Measurements from ENCODE around the gene TNIK. TPM values are rescaled to one million over a fixed set of nuclear protein-coding genes. Genes with fewer than 3 reads are reported as not detected.

Gene TNIK
- total RNA-seq, 2 donors from 2014 or later: 96.4 to 98.9 TPM

DNA sequence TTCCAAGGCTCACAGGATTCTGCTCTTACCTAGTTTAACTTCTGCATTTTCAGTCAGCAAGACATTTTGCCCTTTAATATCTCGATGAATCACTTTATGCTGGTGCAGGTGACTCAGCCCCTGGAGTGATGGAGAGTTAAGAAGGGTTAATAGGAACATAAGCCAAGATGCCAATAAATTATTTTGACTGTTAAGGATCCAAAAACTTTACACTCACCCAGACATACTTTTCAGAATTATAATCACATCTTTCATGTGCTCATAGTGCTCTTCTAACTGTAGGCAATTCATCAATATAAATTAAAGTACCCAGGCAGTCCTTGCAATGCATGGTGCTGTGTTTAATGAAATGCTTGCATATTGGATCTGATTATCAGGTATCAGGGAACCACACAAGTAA lies 269.5 kb downstream of the TNIK start:
- DNase-seq: no peak
- peaks cover 21% of the 10 kb centered on the region for H3K4me1 Mint-ChIP-seq
- no peak overlapping the region for H3K4me3 Mint-ChIP-seq
- H3K36me3 Mint-ChIP-seq (ENCODE audit: low read depth): peaks cover 10% of the 10 kb centered on the region
- no peaks in the 10 kb centered on the region for H3K9me3 ChIP-seq (ENCODE audit: control insufficient read depth, low read length, poor library complexity, severe bottlenecking)
- H3K27ac Mint-ChIP-seq: no peak overlapping the region
- no peak for ATAC-seq
- H3K27me3 Mint-ChIP-seq: no peaks in the 10 kb centered on the region

DNA sequence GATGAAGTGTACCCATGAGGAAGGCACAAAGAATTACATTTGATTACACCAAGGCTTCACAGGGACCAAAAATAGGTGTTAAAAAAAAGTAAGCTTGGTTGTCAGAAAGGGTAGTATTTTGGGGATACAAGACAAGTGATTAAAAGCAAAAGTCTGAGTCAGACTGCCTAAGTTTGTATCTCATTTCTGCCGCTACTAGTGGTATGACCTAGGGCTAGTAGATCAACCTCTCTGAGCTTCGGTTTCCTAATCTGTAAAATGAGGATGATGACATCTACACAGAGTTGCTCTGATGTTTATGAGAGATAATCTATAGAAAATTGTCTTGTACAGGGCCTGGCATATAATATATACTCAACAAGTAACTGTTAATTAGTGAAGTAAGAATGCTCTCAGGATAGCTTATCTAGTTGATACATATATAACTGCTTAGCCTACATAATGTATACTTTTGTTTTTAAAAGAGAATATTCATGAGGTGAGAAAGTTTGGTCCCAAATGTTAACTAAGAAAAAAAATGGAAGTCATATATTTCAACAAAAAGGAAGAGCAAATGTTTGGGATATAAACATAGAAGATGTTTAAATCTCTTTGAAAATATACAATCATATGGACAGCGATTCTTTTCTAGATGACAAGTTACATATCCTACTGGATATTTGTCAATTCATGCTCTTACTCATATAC lies 270.7 kb downstream of the TNIK start:
- peaks cover 25% of the 10 kb centered on the region for H3K4me1 Mint-ChIP-seq
- H3K9me3 ChIP-seq (ENCODE audit: control insufficient read depth, low read length, poor library complexity, severe bottlenecking): no peaks in the 10 kb centered on the region
- H3K36me3 Mint-ChIP-seq (ENCODE audit: low read depth): peaks cover 10% of the 10 kb centered on the region
- no peak for ATAC-seq
- H3K27me3 Mint-ChIP-seq: no peaks in the 10 kb centered on the region
- no peak overlapping the region for H3K4me3 Mint-ChIP-seq
- no peak for DNase-seq
- H3K27ac Mint-ChIP-seq: no peak overlapping the region

DNA sequence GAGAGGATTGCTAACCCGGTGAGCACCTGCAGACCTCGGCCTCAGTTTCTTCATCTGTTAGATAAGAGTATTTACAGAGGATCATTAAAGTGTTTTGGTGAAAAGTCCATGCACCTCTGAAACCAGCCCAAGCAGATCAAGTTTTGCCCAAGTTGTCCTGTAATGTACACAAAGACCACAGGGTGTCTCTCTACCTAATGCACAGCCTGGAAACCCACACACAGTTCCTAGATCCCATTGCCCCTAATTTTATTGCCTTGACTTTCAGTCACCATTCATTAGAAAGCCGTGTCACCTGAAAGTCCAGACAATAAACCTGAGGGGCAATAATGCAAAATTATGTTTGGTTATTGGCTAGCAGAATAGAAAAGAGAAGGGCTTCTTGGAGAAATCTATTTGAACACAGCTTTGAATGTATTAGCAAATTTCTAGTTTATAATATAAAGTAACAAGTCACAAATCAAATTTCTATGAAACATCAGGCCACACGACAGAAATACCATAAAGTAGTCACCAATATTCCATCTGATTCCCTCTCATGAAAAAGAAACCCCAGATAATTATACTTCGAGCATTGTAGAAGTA lies 272.4 kb downstream of the TNIK start:
- ATAC-seq (peak; percentile 66), DNase-seq (no peak)
- peaks cover 9% of the 10 kb centered on the region for H3K36me3 Mint-ChIP-seq (ENCODE audit: low read depth)
- H3K4me3 Mint-ChIP-seq: no peak overlapping the region
- H3K27ac Mint-ChIP-seq: peak overlapping the region; percentile 60
- peaks cover 27% of the 10 kb centered on the region for H3K4me1 Mint-ChIP-seq
- no peaks in the 10 kb centered on the region for H3K27me3 Mint-ChIP-seq
- no peaks in the 10 kb centered on the region for H3K9me3 ChIP-seq (ENCODE audit: control insufficient read depth, low read length, poor library complexity, severe bottlenecking)

DNA sequence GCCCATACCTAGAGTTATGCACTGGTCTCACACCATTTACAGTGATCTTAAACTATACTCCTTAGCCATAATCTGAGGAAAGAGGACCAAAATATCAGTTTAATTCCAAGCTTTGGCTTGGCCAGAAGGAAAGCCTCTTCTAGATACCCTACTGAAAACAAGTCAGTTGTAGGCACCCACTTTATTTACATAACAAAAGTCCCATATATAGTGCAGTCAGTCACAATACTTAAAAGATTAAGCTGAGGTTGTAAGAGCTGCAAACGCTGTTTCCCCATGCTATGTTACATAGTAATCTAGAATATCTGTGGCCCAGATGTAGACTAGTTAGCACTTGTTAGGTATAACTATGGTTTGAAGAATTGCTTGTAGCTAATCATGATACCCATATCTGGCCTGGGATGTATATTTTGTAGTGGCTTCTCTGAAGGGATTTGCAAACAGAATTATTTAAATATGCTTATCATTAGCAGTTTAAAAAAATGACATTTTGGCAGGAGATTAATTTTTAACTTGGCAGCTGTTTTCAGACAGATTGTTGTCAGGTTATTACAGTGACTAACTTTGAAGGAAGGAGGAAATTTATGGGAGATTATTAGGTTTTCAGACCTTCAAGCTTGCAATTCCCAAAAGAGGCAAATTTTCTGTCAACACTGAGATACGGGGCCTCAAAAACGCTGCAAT lies 273.2 kb downstream of the TNIK start:
- Mint-ChIP-seq H3K27me3 (no peaks in the 10 kb centered on the region), H3K4me3 (no peak overlapping the region), H3K27ac (peak overlapping the region; percentile 56), H3K4me1 (peaks cover 32% of the 10 kb centered on the region), H3K36me3 (ENCODE audit: low read depth) (peaks cover 13% of the 10 kb centered on the region)
- DNase-seq: no peak
- H3K9me3 ChIP-seq (ENCODE audit: control insufficient read depth, low read length, poor library complexity, severe bottlenecking): no peaks in the 10 kb centered on the region
- ATAC-seq: no peak

DNA sequence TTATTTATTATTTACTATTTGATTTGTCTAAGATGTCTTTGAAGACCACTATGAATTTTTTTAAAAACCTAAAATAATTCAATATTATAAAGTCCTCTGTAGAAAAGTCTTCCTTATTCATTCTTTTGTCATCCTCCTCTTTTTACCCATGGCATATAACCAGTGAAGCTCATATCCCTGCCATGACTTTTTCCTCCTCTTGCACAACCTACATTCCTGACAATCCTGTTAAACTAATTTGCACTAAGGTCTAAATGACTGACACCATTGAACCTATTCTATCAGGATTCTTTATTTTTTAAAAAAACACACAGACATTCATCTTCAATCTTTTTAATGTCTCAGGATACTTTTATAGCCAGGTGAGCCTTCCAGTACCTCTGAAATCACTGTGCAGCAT lies 273.8 kb downstream of the TNIK start:
- Mint-ChIP-seq H3K4me1 (peaks cover 34% of the 10 kb centered on the region), H3K4me3 (no peak overlapping the region), H3K27me3 (no peaks in the 10 kb centered on the region), H3K27ac (peak overlapping the region; percentile 56), H3K36me3 (ENCODE audit: low read depth) (peaks cover 13% of the 10 kb centered on the region)
- no peak for ATAC-seq
- DNase-seq: no peak
- no peaks in the 10 kb centered on the region for H3K9me3 ChIP-seq (ENCODE audit: control insufficient read depth, low read length, poor library complexity, severe bottlenecking)

DNA sequence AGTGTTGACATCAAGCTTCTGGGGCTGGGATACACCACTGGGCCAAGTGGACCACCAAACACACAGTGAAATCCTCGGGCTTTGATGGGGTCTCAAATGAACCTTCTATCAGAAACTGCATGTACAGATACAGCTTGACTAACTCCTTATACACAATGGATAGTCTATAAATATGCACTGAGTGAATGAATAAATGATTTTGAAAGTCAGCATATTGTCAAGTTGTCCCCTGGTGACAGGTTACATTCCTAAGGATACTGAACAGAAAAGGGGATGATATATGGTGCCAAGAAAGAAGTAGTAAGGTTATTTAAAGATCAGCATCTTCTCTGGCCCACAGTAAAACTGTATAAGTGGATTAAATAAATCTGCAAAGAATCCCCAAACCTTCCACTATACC lies 274.2 kb downstream of the TNIK start:
- Mint-ChIP-seq H3K4me1 (peaks cover 34% of the 10 kb centered on the region), H3K4me3 (no peak overlapping the region), H3K36me3 (ENCODE audit: low read depth) (peaks cover 13% of the 10 kb centered on the region), H3K27me3 (no peaks in the 10 kb centered on the region), H3K27ac (peak overlapping the region; percentile 56)
- DNase-seq (no peak), ATAC-seq (no peak)
- no peaks in the 10 kb centered on the region for H3K9me3 ChIP-seq (ENCODE audit: control insufficient read depth, low read length, poor library complexity, severe bottlenecking)

DNA sequence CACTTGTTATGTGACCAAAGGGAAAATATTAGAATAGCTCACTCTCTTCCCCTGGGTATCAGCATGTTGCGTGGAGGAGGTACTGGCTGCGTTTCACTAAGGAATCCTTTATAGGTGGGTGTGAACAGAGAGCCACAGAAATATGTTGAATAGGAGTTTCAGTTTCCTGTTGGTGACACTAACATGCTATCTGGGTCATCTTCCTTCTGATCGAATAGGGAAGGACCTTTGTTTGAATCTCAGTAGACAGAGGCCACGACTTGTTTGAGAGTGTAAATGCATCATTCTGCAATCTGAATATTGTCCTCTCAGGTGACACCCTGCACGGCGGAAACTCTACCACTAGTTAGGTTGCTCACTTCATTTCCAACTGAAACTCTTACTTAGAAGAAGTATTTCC lies 275.8 kb downstream of the TNIK start:
- peak; percentile 46 for ATAC-seq

DNA sequence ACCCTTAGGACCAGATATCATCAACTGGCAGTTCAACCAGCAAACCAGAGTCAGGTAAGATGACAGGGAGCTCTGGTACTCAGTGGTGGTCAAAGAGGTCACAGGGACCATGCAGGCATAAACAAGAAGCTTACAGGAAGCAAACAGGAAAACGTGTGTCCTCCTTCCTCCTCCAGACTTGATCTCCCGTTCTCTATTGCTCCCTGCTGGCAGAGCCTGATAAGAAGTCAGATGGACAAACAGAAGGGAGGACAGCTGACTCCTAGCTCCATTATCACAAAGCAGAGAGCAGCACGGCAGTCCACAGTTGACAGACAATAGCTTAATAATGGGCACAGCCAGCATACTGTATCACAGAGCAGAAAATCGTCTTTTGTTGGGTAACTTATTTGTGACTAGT lies 277.2 kb downstream of the TNIK start:
- no peaks in the 10 kb centered on the region for H3K9me3 ChIP-seq (ENCODE audit: control insufficient read depth, low read length, poor library complexity, severe bottlenecking)
- Mint-ChIP-seq H3K4me3 (no peak overlapping the region), H3K36me3 (ENCODE audit: low read depth) (peaks cover 11% of the 10 kb centered on the region), H3K27ac (peak overlapping the region; percentile 57), H3K4me1 (peaks cover 32% of the 10 kb centered on the region), H3K27me3 (no peaks in the 10 kb centered on the region)
- DNase-seq (no peak), ATAC-seq (no peak)

More for the DNA sequence above, 275.8 kb downstream of the TNIK start:
- Mint-ChIP-seq H3K27me3 (no peaks in the 10 kb centered on the region), H3K27ac (peak overlapping the region; percentile 79), H3K4me1 (peaks cover 36% of the 10 kb centered on the region), H3K36me3 (ENCODE audit: low read depth) (peaks cover 13% of the 10 kb centered on the region), H3K4me3 (peak overlapping the region; percentile 56)
- H3K9me3 ChIP-seq (ENCODE audit: control insufficient read depth, low read length, poor library complexity, severe bottlenecking): no peaks in the 10 kb centered on the region
- no peak for DNase-seq

DNA sequence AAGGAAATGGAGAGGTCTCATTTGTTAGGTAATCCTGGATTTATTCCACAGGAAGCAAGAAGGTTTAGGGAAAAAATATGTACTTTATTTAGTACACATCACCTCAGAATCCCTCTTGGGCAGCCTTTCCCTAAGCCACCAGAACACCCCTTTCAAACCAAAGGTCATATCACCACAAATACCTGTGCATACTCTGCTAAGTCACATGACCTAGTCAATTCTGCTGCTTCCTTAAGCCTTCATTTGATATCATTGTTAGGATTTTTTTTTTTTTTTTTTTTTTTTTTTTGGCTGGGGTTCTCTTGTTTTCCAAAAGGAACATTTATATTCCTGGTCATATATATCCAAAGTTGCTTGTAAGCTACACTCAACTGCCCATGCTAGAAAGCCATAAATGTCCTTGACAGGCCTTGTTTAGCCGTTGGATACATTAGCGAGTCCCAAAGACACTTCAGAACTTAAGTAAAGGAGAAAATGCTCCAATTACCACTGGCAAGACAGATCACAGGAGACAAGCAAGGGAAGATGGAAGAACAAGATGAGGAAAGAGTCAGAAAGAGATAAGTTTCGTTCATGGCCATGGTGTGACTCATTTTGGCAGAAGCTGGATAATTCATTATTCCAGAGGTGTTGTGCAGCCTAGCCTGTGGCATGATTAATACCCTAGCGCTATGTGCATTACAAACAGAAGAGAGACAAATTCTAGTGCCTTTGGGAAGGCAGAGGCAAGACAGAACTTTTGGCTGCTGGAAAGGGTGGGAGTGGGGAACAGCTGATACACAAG lies 278.1 kb downstream of the TNIK start:
- peaks cover 16% of the 10 kb centered on the region for H3K36me3 Mint-ChIP-seq (ENCODE audit: low read depth)
- H3K9me3 ChIP-seq (ENCODE audit: control insufficient read depth, low read length, poor library complexity, severe bottlenecking): no peaks in the 10 kb centered on the region
- H3K27me3 Mint-ChIP-seq: no peaks in the 10 kb centered on the region
- H3K4me1 Mint-ChIP-seq: peaks cover 38% of the 10 kb centered on the region
- no peak overlapping the region for H3K4me3 Mint-ChIP-seq
- ATAC-seq (no peak), DNase-seq (no peak)
- peak overlapping the region; percentile 57 for H3K27ac Mint-ChIP-seq

DNA sequence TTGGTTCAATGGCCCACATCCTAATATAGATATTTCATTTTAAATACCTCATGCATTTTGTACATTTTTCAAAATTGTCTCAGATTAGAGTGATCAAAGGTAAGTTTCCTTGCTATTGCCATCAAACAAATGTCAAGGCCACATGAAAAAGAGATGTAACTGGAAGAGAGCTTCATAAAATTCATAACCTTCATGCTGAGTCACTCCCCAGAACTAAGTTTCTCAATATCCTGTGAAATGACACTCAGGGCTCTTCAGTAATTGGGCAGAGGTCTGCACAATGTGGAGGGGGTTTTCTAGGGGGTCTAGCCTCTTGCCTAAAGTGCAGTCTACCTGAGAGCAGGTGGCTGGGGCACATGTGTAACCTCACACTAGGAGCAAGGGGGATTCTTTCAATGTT lies 281.5 kb downstream of the TNIK start:
- Mint-ChIP-seq H3K4me3 (no peak overlapping the region), H3K4me1 (peaks cover 22% of the 10 kb centered on the region), H3K27ac (peak overlapping the region; percentile 51), H3K36me3 (ENCODE audit: low read depth) (peaks cover 17% of the 10 kb centered on the region), H3K27me3 (no peaks in the 10 kb centered on the region)
- no peak for ATAC-seq
- no peaks in the 10 kb centered on the region for H3K9me3 ChIP-seq (ENCODE audit: control insufficient read depth, low read length, poor library complexity, severe bottlenecking)
- DNase-seq: no peak

DNA sequence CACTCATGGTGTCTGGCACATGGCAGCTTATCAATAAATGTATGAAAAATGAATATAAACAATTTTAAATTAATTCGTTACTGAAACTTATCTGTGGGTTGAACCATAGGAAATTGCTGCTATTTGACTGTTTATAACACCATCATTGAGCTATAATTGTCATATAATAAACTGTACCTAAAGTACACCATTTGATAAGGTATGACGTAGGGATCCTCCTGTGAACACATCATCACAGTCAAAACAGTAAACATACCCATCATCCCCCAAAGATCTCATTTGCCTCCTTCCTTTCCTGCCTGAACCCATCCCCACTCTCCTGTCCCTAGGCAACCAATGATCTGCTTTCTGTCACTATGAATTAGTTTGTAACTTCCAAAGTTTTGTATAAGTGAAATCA lies 282.7 kb downstream of the TNIK start:
- ATAC-seq (no peak), DNase-seq (no peak)
- H3K36me3 Mint-ChIP-seq (ENCODE audit: low read depth): peaks cover 11% of the 10 kb centered on the region
- H3K9me3 ChIP-seq (ENCODE audit: control insufficient read depth, low read length, poor library complexity, severe bottlenecking): no peaks in the 10 kb centered on the region
- H3K4me3 Mint-ChIP-seq: no peak overlapping the region
- H3K4me1 Mint-ChIP-seq: peaks cover 15% of the 10 kb centered on the region
- no peaks in the 10 kb centered on the region for H3K27me3 Mint-ChIP-seq
- H3K27ac Mint-ChIP-seq: peak overlapping the region; percentile 51

DNA sequence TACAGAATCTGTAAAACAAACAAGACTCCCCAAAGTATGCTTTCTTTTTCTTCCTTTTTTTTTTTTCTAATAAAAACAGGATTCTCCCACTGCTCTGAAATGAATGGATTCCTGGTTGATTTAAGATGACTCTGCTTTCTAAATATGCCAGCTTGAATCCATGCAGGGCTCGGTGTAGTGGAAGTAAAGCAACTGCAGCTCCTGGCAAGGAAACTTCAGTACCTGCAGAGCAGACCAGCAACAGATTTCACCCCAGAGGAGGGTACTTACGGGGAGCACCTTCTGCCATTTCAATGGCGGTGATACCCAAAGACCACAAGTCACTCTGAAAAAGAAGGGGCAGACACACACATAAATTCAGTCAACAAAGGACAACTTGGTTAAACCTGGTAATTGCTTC lies 283.1 kb downstream of the TNIK start:
- no peaks in the 10 kb centered on the region for H3K27me3 Mint-ChIP-seq
- H3K9me3 ChIP-seq (ENCODE audit: control insufficient read depth, low read length, poor library complexity, severe bottlenecking): no peaks in the 10 kb centered on the region
- no peak for DNase-seq
- H3K36me3 Mint-ChIP-seq (ENCODE audit: low read depth): peaks cover 10% of the 10 kb centered on the region
- H3K27ac Mint-ChIP-seq: no peak overlapping the region
- no peak overlapping the region for H3K4me3 Mint-ChIP-seq
- peaks cover 11% of the 10 kb centered on the region for H3K4me1 Mint-ChIP-seq
- no peak for ATAC-seq

DNA sequence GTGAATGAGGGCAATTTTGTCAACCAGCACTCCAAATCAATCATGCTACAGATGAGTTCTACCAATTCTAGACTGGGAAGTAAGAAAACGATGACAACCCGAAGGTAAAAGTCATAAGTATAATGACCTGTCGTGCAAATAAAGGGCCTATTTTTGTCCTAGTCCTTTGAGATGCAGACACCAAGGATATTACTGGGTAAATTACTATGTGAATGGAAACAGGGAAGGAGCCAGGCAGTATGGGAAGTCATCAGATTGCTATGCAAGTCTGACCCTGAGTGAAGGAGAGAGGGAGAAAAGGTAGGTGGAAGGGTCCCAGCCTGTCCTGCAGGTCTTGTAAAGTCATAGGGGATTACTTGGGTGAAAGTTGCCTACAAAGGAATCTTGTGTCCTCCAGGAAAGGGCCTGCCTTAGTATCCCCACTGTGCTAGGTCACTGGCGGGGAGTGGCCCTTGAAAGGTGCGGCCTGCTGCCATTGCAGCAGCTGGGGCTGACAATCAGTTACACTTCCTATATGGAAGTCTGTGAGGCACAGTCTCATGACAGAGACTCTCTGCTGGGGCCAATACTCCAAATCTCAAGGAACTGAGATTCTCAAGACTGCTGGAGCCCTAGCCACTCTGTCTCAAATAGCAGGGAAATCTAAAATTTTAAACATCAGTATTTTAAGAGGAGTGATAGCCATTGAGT lies 283.8 kb downstream of the TNIK start:
- peaks cover 12% of the 10 kb centered on the region for H3K36me3 Mint-ChIP-seq (ENCODE audit: low read depth)
- DNase-seq: no peak
- H3K27ac Mint-ChIP-seq: no peak overlapping the region
- H3K27me3 Mint-ChIP-seq: no peaks in the 10 kb centered on the region
- ATAC-seq: no peak
- no peak overlapping the region for H3K4me3 Mint-ChIP-seq
- H3K4me1 Mint-ChIP-seq: peaks cover 11% of the 10 kb centered on the region
- H3K9me3 ChIP-seq (ENCODE audit: control insufficient read depth, low read length, poor library complexity, severe bottlenecking): no peaks in the 10 kb centered on the region

Measured in T-helper 17 cell (primary cell).